SK-N-SH (cell line): ENCODE results near the gene RASSF8. TPM values are rescaled to one million over a fixed set of nuclear protein-coding genes. Genes with fewer than 3 reads are reported as not detected.

Experiments
- EZH2phosphoT487 ChIP-seq: fragments of 200-600 bp; sonication (generic); IDR thresholded peaks from 2 replicates; pipeline ENCODE4 v1.6.1; 2017; ENCODE audit warnings: low read depth, mixed run types, mild to moderate bottlenecking, antibody characterized with exemption, moderate library complexity, borderline replicate concordance
- FOXM1 ChIP-seq: IDR thresholded peaks from 2 replicates; pipeline ENCODE4 v1.4.0; 2012; ENCODE audit warnings: low read depth, mild to moderate bottlenecking
- POLR2AphosphoS5 ChIP-seq: IDR thresholded peaks from 2 replicates; pipeline ENCODE4 v1.6.1; 2012; ENCODE audit warnings: low read depth, low read length
- RXRA ChIP-seq: IDR thresholded peaks from 2 replicates; pipeline ENCODE4 v1.4.0; 2012; ENCODE audit warnings: low read depth, mild to moderate bottlenecking, borderline replicate concordance
- USF2 ChIP-seq: fragments of 150-350 bp; IDR thresholded peaks from 2 replicates; pipeline ENCODE4 v1.6.1; 2017; ENCODE audit warnings: antibody characterized with exemption, low read length, low read depth, borderline replicate concordance
- polyA plus RNA-seq, 3 experiments: library from polyadenylated mRNA; depleted of rRNA; stranded (reverse); fragments of >200 nt; gene quantifications; 2 replicates each; pipeline ENCODE4 v1.2.3, GENCODE V29; 2012
- TF ChIP-seq, protein P1 (sequence below): IDR thresholded peaks from 2 replicates; pipeline ENCODE4 v1.6.1; 2012; ENCODE audit warnings: mild to moderate bottlenecking, low read depth, low read length, moderate library complexity
- TF ChIP-seq, protein P2 (sequence below): fragments of 150-350 bp; IDR thresholded peaks from 2 replicates; pipeline ENCODE4 v1.6.1; 2016; ENCODE audit warnings: mild to moderate bottlenecking, low read depth, low read length
- TF ChIP-seq, protein P3 (sequence below): IDR thresholded peaks from 2 replicates; pipeline ENCODE4 v1.4.0; 2012; ENCODE audit warnings: low read depth, borderline replicate concordance
- TF ChIP-seq, protein P4 (sequence below): IDR thresholded peaks from 2 replicates; pipeline ENCODE4 v1.4.0; 2012; ENCODE audit warnings: low read depth, borderline replicate concordance

Gene RASSF8
- polyA plus RNA-seq, 1 of the 3 experiments (the other 2 are of a cell fraction), result 15.3 TPM

DNA sequence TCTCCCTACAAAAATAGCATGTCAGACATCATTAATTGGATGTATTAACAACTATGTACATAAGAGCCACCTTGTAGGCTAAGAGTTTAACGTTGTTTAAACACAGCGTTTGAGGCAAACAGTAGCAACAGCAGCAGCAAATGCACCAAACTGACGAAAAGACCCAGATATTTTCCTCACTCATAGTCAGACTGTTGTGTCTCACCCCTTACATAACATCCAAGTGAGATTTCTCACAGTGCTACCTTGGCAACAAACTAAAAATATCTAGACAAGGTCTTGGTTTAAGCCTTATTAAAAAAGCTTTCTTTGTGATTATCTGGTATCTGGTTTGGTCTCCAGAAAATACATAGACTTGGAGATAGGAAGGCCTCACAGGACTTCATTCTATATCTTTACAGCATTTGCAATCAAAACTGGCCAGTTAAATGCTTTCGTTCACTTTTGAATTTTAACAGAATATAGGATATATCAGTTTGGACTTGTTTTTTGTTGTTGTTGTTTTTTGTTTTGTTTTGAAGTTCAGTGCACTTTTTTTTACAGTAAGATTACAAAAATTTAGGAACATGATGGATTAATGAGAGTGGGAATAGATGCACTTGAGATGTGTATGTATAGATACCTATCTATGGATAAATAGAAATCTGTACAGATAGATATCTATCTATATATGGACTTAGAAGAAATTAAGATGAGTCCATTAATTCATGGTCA, 162.2 kb downstream of the RASSF8 start (continued):
- TF ChIP-seq, protein P1, sequence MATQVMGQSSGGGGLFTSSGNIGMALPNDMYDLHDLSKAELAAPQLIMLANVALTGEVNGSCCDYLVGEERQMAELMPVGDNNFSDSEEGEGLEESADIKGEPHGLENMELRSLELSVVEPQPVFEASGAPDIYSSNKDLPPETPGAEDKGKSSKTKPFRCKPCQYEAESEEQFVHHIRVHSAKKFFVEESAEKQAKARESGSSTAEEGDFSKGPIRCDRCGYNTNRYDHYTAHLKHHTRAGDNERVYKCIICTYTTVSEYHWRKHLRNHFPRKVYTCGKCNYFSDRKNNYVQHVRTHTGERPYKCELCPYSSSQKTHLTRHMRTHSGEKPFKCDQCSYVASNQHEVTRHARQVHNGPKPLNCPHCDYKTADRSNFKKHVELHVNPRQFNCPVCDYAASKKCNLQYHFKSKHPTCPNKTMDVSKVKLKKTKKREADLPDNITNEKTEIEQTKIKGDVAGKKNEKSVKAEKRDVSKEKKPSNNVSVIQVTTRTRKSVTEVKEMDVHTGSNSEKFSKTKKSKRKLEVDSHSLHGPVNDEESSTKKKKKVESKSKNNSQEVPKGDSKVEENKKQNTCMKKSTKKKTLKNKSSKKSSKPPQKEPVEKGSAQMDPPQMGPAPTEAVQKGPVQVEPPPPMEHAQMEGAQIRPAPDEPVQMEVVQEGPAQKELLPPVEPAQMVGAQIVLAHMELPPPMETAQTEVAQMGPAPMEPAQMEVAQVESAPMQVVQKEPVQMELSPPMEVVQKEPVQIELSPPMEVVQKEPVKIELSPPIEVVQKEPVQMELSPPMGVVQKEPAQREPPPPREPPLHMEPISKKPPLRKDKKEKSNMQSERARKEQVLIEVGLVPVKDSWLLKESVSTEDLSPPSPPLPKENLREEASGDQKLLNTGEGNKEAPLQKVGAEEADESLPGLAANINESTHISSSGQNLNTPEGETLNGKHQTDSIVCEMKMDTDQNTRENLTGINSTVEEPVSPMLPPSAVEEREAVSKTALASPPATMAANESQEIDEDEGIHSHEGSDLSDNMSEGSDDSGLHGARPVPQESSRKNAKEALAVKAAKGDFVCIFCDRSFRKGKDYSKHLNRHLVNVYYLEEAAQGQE, result no peak
- TF ChIP-seq FOXM1 (no peak), POLR2AphosphoS5 (no peak), EZH2phosphoT487 (no peak), USF2 (no peak), RXRA (no peak)
- TF ChIP-seq, protein P2, sequence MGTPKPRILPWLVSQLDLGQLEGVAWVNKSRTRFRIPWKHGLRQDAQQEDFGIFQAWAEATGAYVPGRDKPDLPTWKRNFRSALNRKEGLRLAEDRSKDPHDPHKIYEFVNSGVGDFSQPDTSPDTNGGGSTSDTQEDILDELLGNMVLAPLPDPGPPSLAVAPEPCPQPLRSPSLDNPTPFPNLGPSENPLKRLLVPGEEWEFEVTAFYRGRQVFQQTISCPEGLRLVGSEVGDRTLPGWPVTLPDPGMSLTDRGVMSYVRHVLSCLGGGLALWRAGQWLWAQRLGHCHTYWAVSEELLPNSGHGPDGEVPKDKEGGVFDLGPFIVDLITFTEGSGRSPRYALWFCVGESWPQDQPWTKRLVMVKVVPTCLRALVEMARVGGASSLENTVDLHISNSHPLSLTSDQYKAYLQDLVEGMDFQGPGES, result no peak
- TF ChIP-seq, protein P3, sequence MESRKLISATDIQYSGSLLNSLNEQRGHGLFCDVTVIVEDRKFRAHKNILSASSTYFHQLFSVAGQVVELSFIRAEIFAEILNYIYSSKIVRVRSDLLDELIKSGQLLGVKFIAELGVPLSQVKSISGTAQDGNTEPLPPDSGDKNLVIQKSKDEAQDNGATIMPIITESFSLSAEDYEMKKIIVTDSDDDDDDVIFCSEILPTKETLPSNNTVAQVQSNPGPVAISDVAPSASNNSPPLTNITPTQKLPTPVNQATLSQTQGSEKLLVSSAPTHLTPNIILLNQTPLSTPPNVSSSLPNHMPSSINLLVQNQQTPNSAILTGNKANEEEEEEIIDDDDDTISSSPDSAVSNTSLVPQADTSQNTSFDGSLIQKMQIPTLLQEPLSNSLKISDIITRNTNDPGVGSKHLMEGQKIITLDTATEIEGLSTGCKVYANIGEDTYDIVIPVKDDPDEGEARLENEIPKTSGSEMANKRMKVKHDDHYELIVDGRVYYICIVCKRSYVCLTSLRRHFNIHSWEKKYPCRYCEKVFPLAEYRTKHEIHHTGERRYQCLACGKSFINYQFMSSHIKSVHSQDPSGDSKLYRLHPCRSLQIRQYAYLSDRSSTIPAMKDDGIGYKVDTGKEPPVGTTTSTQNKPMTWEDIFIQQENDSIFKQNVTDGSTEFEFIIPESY, result no peak
- TF ChIP-seq, protein P4, sequence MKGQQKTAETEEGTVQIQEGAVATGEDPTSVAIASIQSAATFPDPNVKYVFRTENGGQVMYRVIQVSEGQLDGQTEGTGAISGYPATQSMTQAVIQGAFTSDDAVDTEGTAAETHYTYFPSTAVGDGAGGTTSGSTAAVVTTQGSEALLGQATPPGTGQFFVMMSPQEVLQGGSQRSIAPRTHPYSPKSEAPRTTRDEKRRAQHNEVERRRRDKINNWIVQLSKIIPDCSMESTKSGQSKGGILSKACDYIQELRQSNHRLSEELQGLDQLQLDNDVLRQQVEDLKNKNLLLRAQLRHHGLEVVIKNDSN, result no peak
